NCI-H187 treated with DMSO at 0.1 percent for 48 hours (cell line): ENCODE data around the gene HTR3D.
"Not testable (repeated sequence)": the region's sequence is repeated elsewhere in the genome, so short reads cannot be mapped to it uniquely, and the experiment has no call there.

Source experiments
- DNase-seq: peaks from one replicate; lab custom pipeline; 2025; lab: John Stamatoyannopoulos, UW

Gene HTR3D

GRCh38 chr3:184016811-184017671 lies 14.5 kb upstream of the HTR3D start:
- DNase-seq: no peak

GRCh38 chr3:184017672-184018423 lies 13.7 kb upstream of the HTR3D start, which contains the start of gene ABCC5:
TSS of gene ABCC5 (minus strand) at chr3:184017884. CDS start at chr3:184014392, 3,492 bp downstream.
- DNase-seq: peak; percentile 78

- DNase-seq: no peak
Measured at GRCh38 chr3:184018424-184018973, 13.0 kb upstream of the HTR3D start.

- DNase-seq: no peak
Measured at GRCh38 chr3:184022323-184022722, 9.2 kb upstream of the HTR3D start.

GRCh38 chr3:184025256-184025655 lies 6.3 kb upstream of the HTR3D start:
- not testable (repeated sequence) for DNase-seq

DNA sequence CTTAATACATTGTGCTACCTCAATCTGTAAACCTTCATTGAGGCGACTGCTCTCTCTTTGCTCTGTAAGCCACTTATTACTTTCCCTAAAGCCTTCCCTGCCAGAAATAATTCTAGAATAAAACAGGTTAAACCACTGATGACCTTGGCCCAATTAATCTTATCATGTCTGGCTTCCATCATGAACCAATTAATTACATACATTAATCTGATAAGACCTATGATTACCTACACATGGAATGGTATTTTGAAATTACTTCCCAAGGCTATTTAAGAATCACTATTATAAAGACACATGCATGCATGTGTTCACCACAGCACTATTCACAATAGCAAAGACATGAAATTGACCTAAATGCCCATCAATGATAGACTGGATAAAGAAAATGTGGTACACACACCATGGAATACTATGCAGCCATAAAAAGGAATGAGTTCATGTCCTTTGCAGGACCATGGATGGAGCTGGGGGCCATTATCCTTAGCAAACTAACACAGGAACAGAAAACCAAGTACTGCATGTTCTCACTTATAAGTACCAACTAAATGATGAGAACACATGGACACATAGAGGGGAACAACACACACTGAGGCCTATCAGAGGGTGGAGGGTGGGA lies 3.2 kb upstream of the HTR3D start:
- DNase-seq: not testable (repeated sequence)

DNA sequence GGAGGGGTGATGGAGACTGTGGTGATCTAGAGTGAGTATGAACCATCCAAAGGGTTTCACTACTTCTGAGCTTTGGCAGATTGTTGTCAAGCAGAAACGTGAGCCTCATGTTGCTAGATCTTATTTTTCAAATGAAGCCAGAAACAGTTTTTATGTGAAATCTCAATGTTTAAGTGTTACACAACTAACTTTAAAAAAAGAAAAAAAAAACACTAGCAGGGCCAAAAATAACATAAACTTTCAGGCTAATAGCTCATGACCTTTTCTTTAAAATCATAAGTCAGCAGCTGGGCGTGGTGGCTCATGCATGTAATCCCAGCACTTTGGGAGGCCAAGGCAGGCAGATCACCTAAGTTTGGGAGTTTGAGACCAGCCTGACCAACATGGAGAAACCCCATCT lies 2.1 kb upstream of the HTR3D start:
- DNase-seq: no peak

- DNase-seq: no peak
Measured at GRCh38 chr3:184030536-184030935, 1.0 kb upstream of the HTR3D start.

GRCh38 chr3:184037816-184038215 lies 6.3 kb downstream of the HTR3D start:
- DNase-seq: no peak

DNA sequence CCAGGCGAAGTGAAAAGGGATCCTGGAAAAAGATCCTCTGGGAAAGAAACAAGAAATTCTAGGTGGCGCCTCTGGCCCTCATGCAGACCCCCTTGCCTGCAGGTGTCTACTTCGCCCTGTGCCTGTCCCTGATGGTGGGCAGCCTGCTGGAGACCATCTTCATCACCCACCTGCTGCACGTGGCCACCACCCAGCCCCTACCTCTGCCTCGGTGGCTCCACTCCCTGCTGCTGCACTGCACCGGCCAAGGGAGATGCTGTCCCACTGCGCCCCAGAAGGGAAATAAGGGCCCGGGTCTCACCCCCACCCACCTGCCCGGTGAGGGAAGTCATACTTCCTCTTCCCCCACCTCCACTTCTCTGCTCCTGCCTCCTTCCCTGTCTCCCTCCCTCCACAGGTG lies 6.8 kb downstream of the HTR3D start:
- DNase-seq: not testable (repeated sequence)

DNA sequence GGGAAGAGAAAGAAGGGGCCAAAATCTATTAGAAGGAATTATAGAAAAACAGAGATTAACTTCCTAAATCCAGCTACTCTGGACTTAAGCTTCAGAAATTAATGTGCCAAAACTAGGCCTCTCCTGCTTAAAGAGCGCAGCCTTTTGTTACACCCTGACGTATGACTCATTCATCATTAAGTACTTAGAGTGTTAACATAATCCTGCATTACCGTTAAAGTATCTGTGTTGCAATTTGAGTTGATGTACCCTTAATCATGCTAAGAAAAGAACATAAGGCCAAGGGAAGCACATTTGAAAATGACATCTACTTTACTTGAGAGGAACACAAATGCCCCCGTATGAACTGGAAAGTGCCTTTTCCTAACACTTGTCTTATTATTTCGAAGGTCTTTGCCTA lies 7.9 kb downstream of the HTR3D start:
- DNase-seq: no peak

DNA sequence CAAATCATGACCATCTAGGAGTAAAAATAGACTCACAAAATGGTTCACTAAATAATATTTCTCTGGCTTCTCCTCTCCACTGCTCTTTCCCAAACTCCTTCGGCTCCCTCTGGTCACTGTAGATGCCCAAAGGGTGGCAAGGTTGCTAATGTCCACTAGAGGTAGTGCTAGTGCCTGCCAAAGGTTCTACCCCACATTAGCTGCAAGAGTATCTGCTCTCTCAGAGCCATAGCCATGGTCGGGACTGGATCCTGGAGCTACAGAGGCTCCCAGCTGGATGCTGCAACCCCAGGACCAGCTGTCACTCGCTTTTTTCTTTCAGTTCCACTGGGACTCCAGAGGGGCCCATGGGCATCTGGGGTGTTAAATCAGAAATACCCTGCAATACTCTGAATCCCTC lies 8.5 kb downstream of the HTR3D start:
- DNase-seq: no peak

DNA sequence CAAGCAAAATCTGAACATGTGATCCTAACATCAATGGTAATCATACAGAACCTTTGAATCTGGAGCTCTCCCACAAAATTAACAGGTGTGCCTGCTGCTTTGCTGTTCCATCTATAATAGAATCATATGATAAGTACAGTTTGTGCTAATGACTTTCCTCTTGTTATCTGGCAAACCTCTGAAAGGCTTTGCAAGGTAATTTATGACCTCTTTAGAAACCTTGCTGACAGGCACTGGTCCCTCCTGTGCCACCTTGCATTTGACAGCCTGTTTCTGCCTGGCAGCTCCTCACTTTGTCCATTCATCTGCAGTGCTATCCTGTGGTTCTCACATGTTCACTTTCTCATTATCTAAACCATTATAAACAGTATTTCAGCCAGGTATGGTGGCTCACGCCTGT lies 11.1 kb downstream of the HTR3D start:
- DNase-seq: no peak

- DNase-seq: no peak
Measured at GRCh38 chr3:184045995-184046394, 14.5 kb downstream of the HTR3D start.

GRCh38 chr3:184050217-184050847 lies 18.8 kb downstream of the HTR3D start:
- DNase-seq: no peak

- no peak for DNase-seq
Measured at GRCh38 chr3:184052767-184053166, 21.2 kb downstream of the HTR3D start, which contains the start of gene HTR3C. TSS of gene HTR3C (plus strand) at chr3:184053047. CDS start at chr3:184053081, 34 bp downstream.

- DNase-seq: no peak
Measured at GRCh38 chr3:184058029-184058428, 26.5 kb downstream of the HTR3D start.

DNA sequence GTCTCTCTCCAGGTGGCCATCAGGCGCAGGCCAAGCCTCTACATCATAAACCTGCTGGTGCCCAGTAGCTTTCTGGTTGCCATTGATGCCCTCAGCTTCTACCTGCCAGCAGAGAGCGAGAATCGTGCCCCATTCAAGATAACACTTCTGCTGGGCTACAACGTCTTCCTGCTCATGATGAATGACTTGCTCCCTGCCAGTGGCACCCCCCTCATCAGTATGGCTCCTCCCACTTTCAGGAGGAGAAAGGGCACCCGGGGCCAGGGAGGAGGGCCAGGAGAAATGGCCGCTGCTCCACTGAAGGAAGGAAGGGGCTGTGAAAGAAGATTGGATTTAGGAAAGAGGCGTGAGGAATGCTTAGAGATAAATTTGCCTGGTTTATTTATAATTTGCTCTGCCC lies 27.9 kb downstream of the HTR3D start:
- DNase-seq: no peak

GRCh38 chr3:184062637-184063036 lies 31.1 kb downstream of the HTR3D start:
- no peak for DNase-seq

DNA sequence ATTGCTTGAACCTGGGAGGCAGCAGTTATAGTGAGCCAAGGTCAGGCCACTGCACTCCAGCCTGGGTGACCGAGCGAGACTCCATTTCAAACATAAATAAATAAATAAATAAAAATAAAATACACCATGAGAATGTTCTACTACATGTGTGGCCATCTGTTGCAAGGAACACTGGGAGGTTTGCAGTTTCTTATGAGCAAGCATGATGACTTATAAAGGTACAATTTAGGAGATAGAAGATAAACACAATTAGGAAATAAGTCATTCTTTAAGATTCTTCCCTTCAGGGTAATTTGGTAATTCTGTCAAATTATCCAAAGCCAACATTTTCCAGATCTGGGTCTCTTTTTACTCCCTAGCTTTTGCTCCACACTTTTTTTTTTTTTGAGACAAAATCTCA lies 34.7 kb downstream of the HTR3D start:
- no peak for DNase-seq

DNA sequence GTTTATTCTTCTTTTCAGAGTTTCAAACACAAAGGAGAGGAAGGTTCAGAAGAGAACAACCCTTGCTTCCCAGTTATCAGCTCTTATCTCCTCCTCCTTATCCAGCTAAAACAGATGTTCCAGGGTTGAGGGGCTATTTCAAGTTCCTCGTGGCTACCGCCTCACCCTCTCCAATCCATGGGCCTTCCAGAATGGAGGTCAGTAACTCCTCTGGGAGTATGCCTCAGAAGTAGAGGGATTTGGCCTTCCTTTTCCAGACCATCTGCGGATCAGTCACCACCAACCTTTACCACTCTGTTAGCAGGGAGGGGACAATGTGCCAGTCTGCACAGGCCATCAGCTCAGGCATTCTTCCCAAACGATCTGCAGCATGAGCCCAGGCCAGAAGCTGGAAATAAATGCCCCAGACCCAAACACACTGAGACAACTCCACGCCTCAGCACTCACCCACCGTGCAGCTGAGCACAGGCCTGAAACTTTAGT lies 36.1 kb downstream of the HTR3D start:
- no peak for DNase-seq

- DNase-seq: no peak
Measured at GRCh38 chr3:184068344-184068743, 36.8 kb downstream of the HTR3D start.
